ENCODE data around the gene SLC26A3.

- TF ChIP-seq POLR2A (IDR thresholded peaks at IDR 0.05) (no peak), CTCF (IDR thresholded peaks at IDR 0.05) (no peak)
Observed at GRCh38 chr7:107838816-107839565, 36.0 kb upstream of the SLC26A3 start.

Measured in adrenal gland (tissue), 5 donors.